ENCODE measurements around the gene CACNG5. TPM values are rescaled to one million over a fixed set of nuclear protein-coding genes. Genes with fewer than 3 reads are reported as not detected.

CACNG5 gene
- total RNA-seq, 2 experiments from 2014 or later = not detected

GRCh38 chr17:66916946-66917345 is 82.0 kb downstream of the CACNG5 start:
- no peak for TF ChIP-seq CTCF (IDR thresholded peaks at IDR 0.05)
- CTCF ChIA-PET = no interaction called here
- Histone ChIP-seq H3K27ac (ENCODE audit: low read depth in 1 of 2, low read length in 2 of 2) (no peak overlapping the region), H3K4me1 (ENCODE audit: insufficient read depth, low read length) (no peaks in the 10 kb centered on the region), H3K9me3 (ENCODE audit: control insufficient read depth in 1 of 2, insufficient read depth in 1 of 2, low read length in 2 of 2) (peaks cover 0 to 3% of the 10 kb centered on the region in 2 experiments), H3K27me3 (ENCODE audit: control insufficient read depth in 1 of 2, insufficient read depth in 2 of 2, low read length in 2 of 2) (peaks cover 0 to 7% of the 10 kb centered on the region in 2 experiments), H3K4me3 (ENCODE audit: low read length) (no peak overlapping the region), H3K36me3 (ENCODE audit: insufficient read depth, low read length) (no peaks in the 10 kb centered on the region)
- Mint-ChIP-seq H3K27me3 (peaks cover 39% of the 10 kb centered on the region), H3K27ac (no peak overlapping the region), H3K4me1 (ENCODE audit: low read depth) (no peaks in the 10 kb centered on the region), H3K36me3 (ENCODE audit: low read depth) (no peaks in the 10 kb centered on the region), H3K9me3 (peaks cover 8% of the 10 kb centered on the region), H3K4me3 (no peak overlapping the region)
- ATAC-seq (ENCODE audit: poor library complexity) (no peak), DNase-seq (no peak)
- intact Hi-C loops (cut with DNase I, micrococcal nuclease) = no loop called here
- POLR2A ChIA-PET = interaction anchor here (0.6 kb wide), 1 partner anchor 13 kb away, joined by 3 read pairs; no protein-coding TSS in a partner anchor

- Mint-ChIP-seq H3K9me3 (peaks cover 8% of the 10 kb centered on the region), H3K4me3 (no peak overlapping the region), H3K36me3 (ENCODE audit: low read depth) (no peaks in the 10 kb centered on the region), H3K4me1 (ENCODE audit: low read depth) (no peaks in the 10 kb centered on the region), H3K27ac (no peak overlapping the region), H3K27me3 (peaks cover 41% of the 10 kb centered on the region)
- intact Hi-C loops (cut with DNase I, micrococcal nuclease) = no loop called here
- CTCF ChIA-PET = no interaction called here
- Histone ChIP-seq H3K36me3 (ENCODE audit: insufficient read depth, low read length) (no peaks in the 10 kb centered on the region), H3K27ac (ENCODE audit: low read depth in 1 of 2, low read length in 2 of 2) (no peak overlapping the region), H3K4me1 (ENCODE audit: insufficient read depth, low read length) (no peaks in the 10 kb centered on the region), H3K4me3 (ENCODE audit: low read length) (no peak overlapping the region), H3K9me3 (ENCODE audit: control insufficient read depth in 1 of 2, insufficient read depth in 1 of 2, low read length in 2 of 2) (peaks cover 0 to 3% of the 10 kb centered on the region in 2 experiments), H3K27me3 (ENCODE audit: control insufficient read depth in 1 of 2, insufficient read depth in 2 of 2, low read length in 2 of 2) (peaks cover 5 to 7% of the 10 kb centered on the region in 2 experiments)
- POLR2A ChIA-PET = no interaction called here
- ATAC-seq (ENCODE audit: poor library complexity) (no peak), DNase-seq (no peak)
- no peak for TF ChIP-seq CTCF (IDR thresholded peaks at IDR 0.05)
Observed at GRCh38 chr17:66918896-66919295, 84.0 kb downstream of the CACNG5 start.

- Histone ChIP-seq H3K36me3 (ENCODE audit: insufficient read depth, low read length) (no peaks in the 10 kb centered on the region), H3K4me3 (ENCODE audit: low read length) (no peak overlapping the region), H3K27me3 (ENCODE audit: control insufficient read depth in 1 of 2, insufficient read depth in 2 of 2, low read length in 2 of 2) (peaks cover 2 to 8% of the 10 kb centered on the region in 2 experiments), H3K4me1 (ENCODE audit: insufficient read depth, low read length) (no peaks in the 10 kb centered on the region), H3K9me3 (ENCODE audit: control insufficient read depth in 1 of 2, insufficient read depth in 1 of 2, low read length in 2 of 2) (peaks cover 0 to 3% of the 10 kb centered on the region in 2 experiments), H3K27ac (ENCODE audit: low read depth in 1 of 2, low read length in 2 of 2) (no peak overlapping the region)
- intact Hi-C loops (cut with DNase I, micrococcal nuclease) = no loop called here
- ChIA-PET CTCF (no interaction called here), POLR2A (no interaction called here)
- Mint-ChIP-seq H3K27ac (no peak overlapping the region), H3K27me3 (peaks cover 47% of the 10 kb centered on the region), H3K4me3 (no peak overlapping the region), H3K4me1 (ENCODE audit: low read depth) (no peaks in the 10 kb centered on the region), H3K36me3 (ENCODE audit: low read depth) (no peaks in the 10 kb centered on the region), H3K9me3 (peaks cover 8% of the 10 kb centered on the region)
- DNase-seq (no peak), ATAC-seq (ENCODE audit: poor library complexity) (no peak)
- TF ChIP-seq CTCF (IDR thresholded peaks at IDR 0.05) = no peak
Observed at GRCh38 chr17:66920435-66920834, 85.5 kb downstream of the CACNG5 start.

Data from CD4-positive, alpha-beta T cell (primary cell).